Coronary artery (tissue), 2 donors: ENCODE results near the gene GRIN3A.
A peak's percentile ranks its signal among the peaks of the same experiment; 100 is the strongest.

Experiments
- DNase-seq: peaks from one replicate; pipeline ENCODE4 v3.0.0-alpha.2; 2017; ENCODE audit warnings: low spot score
- H3K27ac ChIP-seq, 2 donors: fragments of 200-600 bp; sonication (generic); one replicate each; pipeline ENCODE4 v1.5.1; 2016 to 2019
- H3K4me3 ChIP-seq: fragments of 200-600 bp; sonication (generic); 2 replicates; pipeline ENCODE4 v1.5.1; 2016; ENCODE audit warnings: mild to moderate bottlenecking, moderate library complexity
- TF ChIP-seq, protein P1 (sequence below): fragments of 200-600 bp; sonication (generic); IDR thresholded peaks from one replicate; pipeline ENCODE4 v1.5.1; 2019; ENCODE audit warnings: antibody characterized with exemption

Gene GRIN3A

DNA sequence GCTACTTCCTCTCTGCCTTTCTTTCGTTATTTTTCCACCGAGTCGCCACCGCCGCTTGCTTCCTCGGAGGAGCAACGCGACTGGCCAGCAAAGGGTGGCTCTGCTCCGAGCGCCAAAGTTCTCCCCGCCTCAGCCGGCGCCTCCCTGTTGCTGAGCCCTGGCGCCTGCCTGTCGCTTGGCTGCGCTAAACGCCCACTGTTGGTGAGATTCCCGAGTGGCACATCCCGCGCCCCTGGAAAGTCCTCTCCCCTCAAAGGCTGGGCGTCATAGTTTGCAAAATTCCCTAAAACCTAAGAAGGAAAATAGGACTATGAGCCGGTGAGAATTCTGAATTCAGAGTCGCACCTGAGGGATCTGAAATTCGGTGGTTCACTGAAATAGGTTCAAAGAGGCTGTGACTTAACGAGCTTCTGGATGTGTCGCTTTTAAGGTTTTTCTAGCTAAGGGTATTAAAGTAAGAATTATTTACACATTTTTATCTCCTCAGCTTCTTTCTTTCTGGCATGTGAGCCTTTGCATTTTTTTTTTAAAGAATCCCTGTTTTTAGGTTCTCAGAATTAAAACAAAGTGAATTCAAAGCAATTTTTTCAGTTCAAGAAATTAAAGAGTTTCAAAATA is at the start of gene GRIN3A:
Gene GRIN3A (minus strand): TSS at position 82 of the 618 bp plus-strand sequence. CDS start 668 bp downstream, outside the sequence.
- H3K4me3 ChIP-seq = peak within 1 kb of the TSS; percentile 61
- DNase-seq = no peak
- TF ChIP-seq, protein P1, sequence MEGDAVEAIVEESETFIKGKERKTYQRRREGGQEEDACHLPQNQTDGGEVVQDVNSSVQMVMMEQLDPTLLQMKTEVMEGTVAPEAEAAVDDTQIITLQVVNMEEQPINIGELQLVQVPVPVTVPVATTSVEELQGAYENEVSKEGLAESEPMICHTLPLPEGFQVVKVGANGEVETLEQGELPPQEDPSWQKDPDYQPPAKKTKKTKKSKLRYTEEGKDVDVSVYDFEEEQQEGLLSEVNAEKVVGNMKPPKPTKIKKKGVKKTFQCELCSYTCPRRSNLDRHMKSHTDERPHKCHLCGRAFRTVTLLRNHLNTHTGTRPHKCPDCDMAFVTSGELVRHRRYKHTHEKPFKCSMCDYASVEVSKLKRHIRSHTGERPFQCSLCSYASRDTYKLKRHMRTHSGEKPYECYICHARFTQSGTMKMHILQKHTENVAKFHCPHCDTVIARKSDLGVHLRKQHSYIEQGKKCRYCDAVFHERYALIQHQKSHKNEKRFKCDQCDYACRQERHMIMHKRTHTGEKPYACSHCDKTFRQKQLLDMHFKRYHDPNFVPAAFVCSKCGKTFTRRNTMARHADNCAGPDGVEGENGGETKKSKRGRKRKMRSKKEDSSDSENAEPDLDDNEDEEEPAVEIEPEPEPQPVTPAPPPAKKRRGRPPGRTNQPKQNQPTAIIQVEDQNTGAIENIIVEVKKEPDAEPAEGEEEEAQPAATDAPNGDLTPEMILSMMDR = no peak
- no peak within 1 kb of the TSS for H3K27ac ChIP-seq

- H3K27ac ChIP-seq = no peak overlapping the region
- TF ChIP-seq, protein P1 = no peak
- no peak for DNase-seq
- no peak overlapping the region for H3K4me3 ChIP-seq
These were observed 49.4 kb upstream of the GRIN3A start for GRCh38 chr9:101787891-101788290.

DNA sequence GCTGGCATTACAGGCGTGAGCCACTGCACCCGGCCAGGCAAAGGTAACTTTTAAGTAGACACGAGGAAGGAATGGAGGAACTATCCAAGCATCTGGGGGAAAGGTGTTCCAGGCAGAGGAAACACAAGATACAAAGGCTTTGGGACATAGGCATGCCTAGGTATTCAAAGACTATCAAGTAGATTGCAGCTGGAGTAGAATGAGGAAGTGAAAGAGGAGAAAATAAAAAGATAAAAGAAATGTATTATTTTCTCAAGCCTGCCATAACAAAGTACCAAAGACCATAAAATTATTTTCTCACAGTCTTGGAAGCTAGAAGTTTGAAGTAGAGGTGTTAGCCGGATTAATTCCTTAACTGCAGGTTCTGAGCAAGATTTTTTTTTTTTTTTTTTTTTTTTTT is 39.9 kb upstream of the GRIN3A start:
- TF ChIP-seq, protein P1 = no peak
- H3K27ac ChIP-seq = no peak overlapping the region
- DNase-seq = no peak
- no peak overlapping the region for H3K4me3 ChIP-seq

GRCh38 chr9:101764472-101764871 is 26.0 kb upstream of the GRIN3A start:
- Histone ChIP-seq H3K27ac (no peak overlapping the region), H3K4me3 (no peak overlapping the region)
- TF ChIP-seq, protein P1 = no peak
- DNase-seq = no peak

DNA sequence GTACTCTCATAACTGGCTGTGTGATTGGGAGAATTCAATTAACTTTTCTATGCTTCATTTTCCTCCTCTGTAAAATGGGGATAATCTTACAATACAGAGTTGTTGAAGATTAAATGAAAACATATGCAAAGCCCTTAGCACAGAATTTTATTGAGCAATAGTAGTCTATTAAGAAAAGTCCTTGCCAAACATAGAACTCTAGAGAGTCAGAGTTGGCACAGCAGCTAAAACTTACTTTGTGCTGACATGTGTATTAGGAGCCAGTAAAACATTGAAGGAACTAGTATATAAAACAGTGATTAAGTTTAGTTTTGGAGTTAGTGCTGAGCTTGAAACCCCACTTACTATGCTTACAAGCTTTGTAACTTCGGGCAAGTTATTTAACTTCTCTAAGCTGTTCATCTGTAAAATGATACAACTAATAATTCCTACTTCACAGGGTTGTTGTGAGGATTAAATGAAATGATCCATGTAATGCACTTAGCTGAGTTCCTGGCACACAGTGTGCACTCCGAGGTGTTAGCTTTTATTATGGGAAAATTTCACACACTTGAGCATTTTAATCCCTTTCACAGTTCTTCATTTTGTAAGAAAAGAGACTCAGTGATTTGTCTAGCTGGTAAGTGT is 20.0 kb upstream of the GRIN3A start:
- no peak for DNase-seq
- no peak overlapping the region for H3K4me3 ChIP-seq
- TF ChIP-seq, protein P1 = no peak
- no peak overlapping the region for H3K27ac ChIP-seq

GRCh38 chr9:101753716-101754115 is 15.3 kb upstream of the GRIN3A start:
- no peak for DNase-seq
- TF ChIP-seq, protein P1 = no peak
- Histone ChIP-seq H3K27ac (no peak overlapping the region), H3K4me3 (no peak overlapping the region)

- Histone ChIP-seq H3K27ac (no peak overlapping the region), H3K4me3 (no peak overlapping the region)
- TF ChIP-seq, protein P1 = no peak
- no peak for DNase-seq
These were observed 13.4 kb upstream of the GRIN3A start for GRCh38 chr9:101751895-101752294.
